Endothelial cell (in vitro differentiated cells): ENCODE measurements around the gene SRRM5. TPM values are rescaled to one million over a fixed set of nuclear protein-coding genes. Genes with fewer than 3 reads are reported as not detected.

Experiments
- DNase-seq: peaks from one replicate; pipeline ENCODE4 v3.0.0; 2021; ENCODE audit warnings: low spot score
- H3K27ac Mint-ChIP-seq: one replicate; pipeline ENCODE4 v1.8.0; 2021; ENCODE audit warnings: mixed read lengths, inconsistent platforms; ENCODE audit not compliant: unreplicated experiment
- H3K27me3 Mint-ChIP-seq: one replicate; pipeline ENCODE4 v1.8.0; 2021; ENCODE audit warnings: mild to moderate bottlenecking, moderate library complexity, mixed read lengths, inconsistent platforms; ENCODE audit not compliant: unreplicated experiment
- H3K36me3 Mint-ChIP-seq: one replicate; pipeline ENCODE4 v1.8.0; 2021; ENCODE audit warnings: mild to moderate bottlenecking, low read depth, mixed read lengths, inconsistent platforms; ENCODE audit not compliant: unreplicated experiment
- H3K4me1 Mint-ChIP-seq: one replicate; pipeline ENCODE4 v1.8.0; 2021; ENCODE audit warnings: mild to moderate bottlenecking, mixed read lengths, inconsistent platforms; ENCODE audit not compliant: unreplicated experiment
- H3K4me3 Mint-ChIP-seq: one replicate; pipeline ENCODE4 v1.8.0; 2021; ENCODE audit warnings: mild to moderate bottlenecking, mixed read lengths, inconsistent platforms; ENCODE audit not compliant: unreplicated experiment
- H3K9me3 Mint-ChIP-seq: one replicate; pipeline ENCODE4 v1.8.0; 2021; ENCODE audit warnings: mixed read lengths, inconsistent platforms; ENCODE audit not compliant: unreplicated experiment
- CTCF ChIP-seq: fragments of 200-600 bp; sonication (generic); IDR thresholded peaks from one replicate; pipeline ENCODE4 v1.5.0; 2021; ENCODE audit warnings: antibody characterized with exemption; ENCODE audit not compliant: unreplicated experiment
- total RNA-seq: library from RNA; stranded (reverse); fragmentation: NEBNext Ultra II Directional; extraction: Animal tissue kit (Norgen Biotek cat#: 25700); gene quantifications from one replicate; pipeline ENCODE4 v1.2.1, GENCODE V29; 2021; ENCODE audit not compliant: unreplicated experiment

Gene SRRM5
- total RNA-seq, 1 donor from 2014 or later, result 0.26 TPM

GRCh38 chr19:43616954-43617353 is 5.1 kb downstream of the SRRM5 start:
- Mint-ChIP-seq H3K4me1 (peaks cover 15% of the 10 kb centered on the region), H3K9me3 (no peaks in the 10 kb centered on the region), H3K27me3 (peaks cover 7% of the 10 kb centered on the region), H3K4me3 (no peak overlapping the region), H3K36me3 (peaks cover 29% of the 10 kb centered on the region), H3K27ac (no peak overlapping the region)
- no peak for TF ChIP-seq CTCF
- DNase-seq, result no peak

GRCh38 chr19:43618921-43619261 is 7.0 kb downstream of the SRRM5 start:
- Mint-ChIP-seq H3K4me1 (peaks cover 13% of the 10 kb centered on the region), H3K27ac (peak overlapping the region; percentile 92), H3K36me3 (peaks cover 11% of the 10 kb centered on the region), H3K9me3 (no peaks in the 10 kb centered on the region), H3K4me3 (peak overlapping the region; percentile 94), H3K27me3 (peaks cover 9% of the 10 kb centered on the region)
- no peak for TF ChIP-seq CTCF
- DNase-seq, result peak; percentile 35

DNA sequence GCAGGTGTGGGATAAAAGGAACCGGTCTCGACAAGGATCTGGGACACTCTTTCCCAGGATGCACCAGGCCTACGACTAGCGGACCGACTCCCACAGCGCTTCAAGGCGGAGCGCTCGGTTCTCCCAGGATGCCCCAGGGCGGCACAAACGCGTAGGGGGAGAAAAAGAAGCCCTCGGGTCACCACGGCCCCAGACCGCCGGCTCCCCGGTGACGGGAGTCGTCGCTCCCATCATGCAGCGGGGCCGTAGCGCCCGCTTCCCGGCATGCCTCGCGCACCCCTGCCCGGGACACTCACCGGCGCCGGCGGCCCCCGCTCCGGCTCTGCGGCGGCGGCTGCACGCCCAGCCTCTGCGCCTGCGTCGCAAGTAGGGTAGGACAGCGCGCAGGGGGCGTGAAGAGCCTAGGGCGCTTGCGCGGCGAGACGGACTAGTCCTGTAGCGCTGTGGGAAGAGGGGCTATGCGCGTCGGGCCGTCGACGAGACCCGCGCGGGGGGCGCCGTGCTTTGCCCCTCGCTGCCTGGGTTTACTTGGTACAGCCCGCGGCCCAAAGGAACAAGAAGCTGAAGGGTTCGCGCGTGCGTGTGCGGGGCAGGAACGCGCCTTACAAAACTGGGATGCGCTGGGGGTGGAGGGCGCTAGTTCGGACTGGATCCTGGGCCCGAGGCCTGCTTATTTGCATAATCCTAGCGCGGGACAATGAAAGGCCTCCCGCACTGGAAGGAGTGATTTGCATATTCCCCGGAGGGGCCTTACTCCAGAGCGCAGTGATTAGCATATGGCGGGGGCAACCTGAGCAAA is 7.6 kb downstream of the SRRM5 start, which contains the start of gene ZNF428:
ZNF428 (minus strand) TSS at position 368 of the 799 bp plus-strand sequence. CDS start 5,325 bp downstream, outside the sequence.
- Mint-ChIP-seq H3K36me3 (peaks cover 12% of the 10 kb centered on the region), H3K9me3 (no peaks in the 10 kb centered on the region), H3K4me1 (peaks cover 13% of the 10 kb centered on the region), H3K27me3 (peaks cover 10% of the 10 kb centered on the region), H3K27ac (peak within 1 kb of the TSS; percentile 92), H3K4me3 (peak within 1 kb of the TSS; percentile 94)
- peak; percentile 84 for DNase-seq
- TF ChIP-seq CTCF, result no peak

DNA sequence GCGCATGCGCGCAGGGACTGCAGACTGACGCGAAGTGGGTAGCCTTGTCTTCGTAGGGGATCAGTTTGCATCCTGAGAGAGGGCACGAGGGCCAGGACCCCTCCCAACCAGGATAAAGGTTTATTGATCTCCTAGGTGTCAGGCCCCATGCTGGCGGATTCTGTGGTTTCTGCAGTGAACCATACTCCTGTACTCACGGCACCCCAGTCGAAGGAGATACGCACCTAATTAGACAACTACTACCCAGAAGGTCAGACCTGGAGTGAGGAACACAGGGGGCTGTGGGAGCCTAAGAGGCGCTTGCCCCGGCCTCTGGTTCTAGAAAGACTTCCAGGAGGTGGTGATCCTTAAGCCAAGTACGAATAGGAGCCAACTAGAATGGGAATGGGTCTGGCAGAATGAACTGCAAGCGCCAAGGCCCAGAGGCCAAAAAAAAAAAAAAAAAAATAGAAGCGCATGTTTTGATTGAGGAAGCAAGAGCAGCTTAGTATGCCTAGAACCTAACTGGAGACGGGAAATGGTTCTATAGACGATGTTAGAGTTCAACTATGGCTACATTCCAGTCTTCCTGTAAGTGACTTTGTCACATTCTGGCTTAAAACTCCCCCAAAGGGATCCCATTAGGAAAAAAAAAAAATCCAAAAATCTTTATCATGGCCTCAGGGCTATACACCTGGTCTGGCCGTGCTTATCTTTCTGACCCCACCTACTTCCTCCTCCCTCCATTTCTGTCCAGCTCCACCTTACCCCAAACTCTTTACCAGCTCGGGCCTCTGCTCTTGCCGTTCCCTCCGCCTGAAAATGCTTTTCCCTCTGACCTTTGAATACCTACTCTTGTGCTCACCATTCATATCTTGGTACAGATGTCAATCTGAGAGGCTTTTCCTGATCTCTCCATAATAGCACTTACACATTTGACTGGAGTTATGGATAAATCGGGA is 8.4 kb downstream of the SRRM5 start:
- Mint-ChIP-seq H3K36me3 (peaks cover 12% of the 10 kb centered on the region), H3K9me3 (no peaks in the 10 kb centered on the region), H3K4me1 (peaks cover 13% of the 10 kb centered on the region), H3K27me3 (peaks cover 10% of the 10 kb centered on the region), H3K4me3 (peak overlapping the region; percentile 94), H3K27ac (peak overlapping the region; percentile 89)
- TF ChIP-seq CTCF, result no peak
- no peak for DNase-seq
